GM18508 (cell line): ENCODE measurements around the gene SYDE2.
A peak's percentile ranks its signal among the peaks of the same experiment; 100 is the strongest.
"Not testable (repeated sequence)": the region's sequence is repeated elsewhere in the genome, so short reads cannot be mapped to it uniquely, and the experiment has no call there.

Experiments
- ATAC-seq: cut with Tn5 transposase; IDR thresholded peaks from one replicate; pipeline ENCODE4 v1.9.1; 2021; ENCODE audit warnings: moderate number of reproducible peaks; ENCODE audit not compliant: insufficient read depth, unreplicated experiment

SYDE2 gene

GRCh38 chr1:85178396-85178795 is 22.4 kb downstream of the SYDE2 start:
- no peak for ATAC-seq

- no peak for ATAC-seq
Measured at GRCh38 chr1:85174503-85174902, 26.3 kb downstream of the SYDE2 start.

GRCh38 chr1:85172684-85173337 is 28.0 kb downstream of the SYDE2 start:
- ATAC-seq: no peak

GRCh38 chr1:85171721-85172120 is 29.1 kb downstream of the SYDE2 start:
- ATAC-seq: no peak

GRCh38 chr1:85168884-85169283 is 31.9 kb downstream of the SYDE2 start:
- ATAC-seq: no peak

- no peak for ATAC-seq
Measured at GRCh38 chr1:85166351-85166750, 34.5 kb downstream of the SYDE2 start.

- ATAC-seq: no peak
Measured at GRCh38 chr1:85158910-85159309, 41.9 kb downstream of the SYDE2 start.

GRCh38 chr1:85157436-85157835 is 43.4 kb downstream of the SYDE2 start:
- ATAC-seq: no peak

- ATAC-seq: no peak
Measured at GRCh38 chr1:85153149-85153891, 47.5 kb downstream of the SYDE2 start.

GRCh38 chr1:85151446-85151845 is 49.4 kb downstream of the SYDE2 start:
- no peak for ATAC-seq

GRCh38 chr1:85149805-85150204 is 51.0 kb downstream of the SYDE2 start:
- ATAC-seq: no peak

- ATAC-seq: peak; percentile 94
Measured at GRCh38 chr1:85148524-85149250, 52.1 kb downstream of the SYDE2 start.

- no peak for ATAC-seq
Measured at GRCh38 chr1:85146972-85147359, 53.9 kb downstream of the SYDE2 start.

- ATAC-seq: not testable (repeated sequence)
Measured at GRCh38 chr1:85146298-85146971, 54.4 kb downstream of the SYDE2 start.

- ATAC-seq: no peak
Measured at GRCh38 chr1:85144351-85144750, 56.5 kb downstream of the SYDE2 start.

GRCh38 chr1:85142753-85143152 is 58.1 kb downstream of the SYDE2 start:
- ATAC-seq: no peak

- ATAC-seq: not testable (repeated sequence)
Measured at GRCh38 chr1:85138439-85138838, 62.4 kb downstream of the SYDE2 start.

- ATAC-seq: no peak
Measured at GRCh38 chr1:85137660-85138059, 63.2 kb downstream of the SYDE2 start.

- no peak for ATAC-seq
Measured at GRCh38 chr1:85135392-85135798, 65.4 kb downstream of the SYDE2 start.

- no peak for ATAC-seq
Measured at GRCh38 chr1:85134583-85135391, 66.0 kb downstream of the SYDE2 start.
